ENCODE results near the gene CCDC12. TPM values are rescaled to one million over a fixed set of nuclear protein-coding genes. Genes with fewer than 3 reads are reported as not detected.

CCDC12 gene
- polyA plus RNA-seq, 1 of the 3 experiments (the other 2 are of a cell fraction): 105 TPM

GRCh38 chr3:46913644-46914043 is 62.9 kb downstream of the CCDC12 start:
- H3K4me2 ChIP-seq: peak overlapping the region; percentile 3; the same call in 1 of the 2 replicates
- no peak overlapping the region for H3K9ac ChIP-seq
- no peak overlapping the region for H2AFZ ChIP-seq (ENCODE audit: low read depth)
- H3K4me1 ChIP-seq (ENCODE audit: control insufficient read depth in 1 of 2, insufficient read depth in 2 of 2, low read depth in 1 of 2, low read length in 1 of 2): peaks cover 11 to 19% of the 10 kb centered on the region in 2 experiments
- H3K9me3 ChIP-seq: no peaks in the 10 kb centered on the region
- H3F3A ChIP-seq (replicated peaks; ENCODE audit: insufficient read depth): peaks cover 17% of the 10 kb centered on the region
- no peak for DNase-seq
- no peaks in the 10 kb centered on the region; the same call in 1 of the 2 replicates for H3K79me2 ChIP-seq (ENCODE audit: insufficient read depth)
- WGBS (ENCODE audit: low lambda C conversion rate): 18% methylated on average over 7 of the region's 8 CpGs
- peak; percentile 14; the same call in 1 of the 2 replicates for TF ChIP-seq PBX3 (IDR thresholded peaks at IDR 0.05)
- no peak for TF ChIP-seq POLR2AphosphoS5 (IDR thresholded peaks at IDR 0.05; ENCODE audit: low read depth, low read length)
- TF ChIP-seq NFIC (IDR thresholded peaks at IDR 0.05; ENCODE audit: borderline replicate concordance): peak; percentile 94
- TF ChIP-seq EZH2phosphoT487 (IDR thresholded peaks at IDR 0.05; ENCODE audit: borderline replicate concordance, low read depth): no peak
- TF ChIP-seq FOXM1 (IDR thresholded peaks at IDR 0.05; ENCODE audit: low read depth): no peak
- no peak for TF ChIP-seq MXI1 (IDR thresholded peaks at IDR 0.05; ENCODE audit: low read depth, low read length)
- no peak for TF ChIP-seq RCOR1 (IDR thresholded peaks at IDR 0.05; ENCODE audit: low read length)
- peak; percentile 12; the same call in 1 of the 2 replicates for TF ChIP-seq TCF12 (IDR thresholded peaks at IDR 0.05)
- no peak for TF ChIP-seq JUND (IDR thresholded peaks at IDR 0.05)
- 0 out of 2 replicates have a peak, but pooled peaks have one; percentile 10 for TF ChIP-seq SMC3 (IDR thresholded peaks at IDR 0.05; ENCODE audit: low read depth, low read length)
- TF ChIP-seq MAX (IDR thresholded peaks at IDR 0.05; ENCODE audit: low read depth): 0 out of 2 replicates have a peak, but pooled peaks have one; percentile 42
- no peak for TF ChIP-seq RXRA (IDR thresholded peaks at IDR 0.05; ENCODE audit: borderline replicate concordance, low read depth)
- no peak for TF ChIP-seq RFX5 (IDR thresholded peaks at IDR 0.05; ENCODE audit: low read length)
- no peak for TF ChIP-seq REST (IDR thresholded peaks at IDR 0.05; ENCODE audit: low read depth, low read length)
- TF ChIP-seq NRF1 (IDR thresholded peaks at IDR 0.05; ENCODE audit: low read depth, low read length): no peak
- no peaks in the 10 kb centered on the region for H3K9me2 ChIP-seq
- peak overlapping the region; percentile 22 to 54; a peak in 3 of 4 replicates for H3K27ac ChIP-seq (ENCODE audit: low read depth in 2 of 2, low read length in 1 of 2)
- H4K20me1 ChIP-seq (ENCODE audit: insufficient read depth): no peaks in the 10 kb centered on the region
- H3K27me3 ChIP-seq (ENCODE audit: insufficient read depth): no peaks in the 10 kb centered on the region
- ChIA-PET POLR2A (no interaction called here), CTCF (interaction anchor here (0.9 to 5.2 kb wide), 8 partner anchors 9 to 425 kb away, joined by 3 to 29 read pairs (median 8); no protein-coding TSS in a partner anchor)
- H3K36me3 ChIP-seq (replicated peaks in 1 of 2; ENCODE audit: control insufficient read depth in 1 of 2, insufficient read depth in 2 of 2, low read length in 1 of 2): peaks cover 14 to 25% of the 10 kb centered on the region in 2 experiments
- no peak overlapping the region for H3K4me3 ChIP-seq (ENCODE audit: low read depth in 2 of 2, low read length in 1 of 2)

Measured in SK-N-SH (cell line).